Osteocyte (in vitro differentiated cells): Measurements from ENCODE around the gene AMPD3. TPM values are rescaled to one million over a fixed set of nuclear protein-coding genes. Genes with fewer than 3 reads are reported as not detected.
A peak's percentile ranks its signal among the peaks of the same experiment; 100 is the strongest.

Experiments
- DNase-seq: peaks from one replicate; pipeline ENCODE4 v3.0.0; 2021; ENCODE audit warnings: mixed read lengths; ENCODE audit not compliant: unreplicated experiment; ENCODE audit errors: extremely low spot score
- H3K27ac Mint-ChIP-seq: one replicate; pipeline ENCODE4 v1.8.0; 2021; ENCODE audit warnings: mild to moderate bottlenecking, mixed read lengths; ENCODE audit not compliant: unreplicated experiment
- H3K27me3 Mint-ChIP-seq: one replicate; pipeline ENCODE4 v1.8.0; 2021; ENCODE audit warnings: mixed read lengths; ENCODE audit not compliant: unreplicated experiment
- H3K36me3 Mint-ChIP-seq: one replicate; pipeline ENCODE4 v1.8.0; 2021; ENCODE audit warnings: mixed read lengths; ENCODE audit not compliant: unreplicated experiment
- H3K4me1 Mint-ChIP-seq: one replicate; pipeline ENCODE4 v1.8.0; 2021; ENCODE audit warnings: mixed read lengths; ENCODE audit not compliant: unreplicated experiment
- H3K4me3 Mint-ChIP-seq: one replicate; pipeline ENCODE4 v1.8.0; 2021; ENCODE audit warnings: mild to moderate bottlenecking, moderate library complexity, mixed read lengths; ENCODE audit not compliant: unreplicated experiment
- H3K9me3 Mint-ChIP-seq: one replicate; pipeline ENCODE4 v1.8.0; 2021; ENCODE audit warnings: mixed read lengths; ENCODE audit not compliant: unreplicated experiment
- CTCF ChIP-seq: fragments of 200-600 bp; sonication (generic); IDR thresholded peaks from 2 replicates; pipeline ENCODE4 v1.5.0; 2021; ENCODE audit warnings: antibody characterized with exemption, mild to moderate bottlenecking, moderate library complexity
- total RNA-seq: library from RNA; stranded (reverse); gene quantifications from 2 replicates; pipeline ENCODE4 v1.2.1, GENCODE V29; 2021

The AMPD3 gene
- total RNA-seq, 1 donor from 2014 or later: 5.3 TPM

GRCh38 chr11:10441091-10441490, 14.0 kb upstream of the AMPD3 start:
- Mint-ChIP-seq H3K4me1 (peaks cover 39% of the 10 kb centered on the region), H3K9me3 (no peaks in the 10 kb centered on the region), H3K36me3 (no peaks in the 10 kb centered on the region), H3K27me3 (no peaks in the 10 kb centered on the region), H3K4me3 (no peak overlapping the region), H3K27ac (peak overlapping the region; percentile 72)
- no peak for TF ChIP-seq CTCF
- DNase-seq: no peak

GRCh38 chr11:10441652-10442503, 13.2 kb upstream of the AMPD3 start:
- H3K27me3 Mint-ChIP-seq: no peaks in the 10 kb centered on the region
- no peaks in the 10 kb centered on the region for H3K9me3 Mint-ChIP-seq
- no peaks in the 10 kb centered on the region for H3K36me3 Mint-ChIP-seq
- TF ChIP-seq CTCF: no peak
- peaks cover 39% of the 10 kb centered on the region for H3K4me1 Mint-ChIP-seq
- peak overlapping the region; percentile 72 for H3K27ac Mint-ChIP-seq
- no peak overlapping the region for H3K4me3 Mint-ChIP-seq
- no peak for DNase-seq

- no peaks in the 10 kb centered on the region for H3K36me3 Mint-ChIP-seq
- DNase-seq: no peak
- no peaks in the 10 kb centered on the region for H3K27me3 Mint-ChIP-seq
- no peak for TF ChIP-seq CTCF
- no peaks in the 10 kb centered on the region for H3K9me3 Mint-ChIP-seq
- no peak overlapping the region for H3K4me3 Mint-ChIP-seq
- H3K4me1 Mint-ChIP-seq: peaks cover 39% of the 10 kb centered on the region
- H3K27ac Mint-ChIP-seq: no peak overlapping the region
These were observed 11.9 kb upstream of the AMPD3 start for GRCh38 chr11:10443152-10443551.

- Mint-ChIP-seq H3K4me1 (peaks cover 36% of the 10 kb centered on the region), H3K4me3 (no peak overlapping the region), H3K36me3 (no peaks in the 10 kb centered on the region), H3K27me3 (no peaks in the 10 kb centered on the region), H3K9me3 (no peaks in the 10 kb centered on the region), H3K27ac (no peak overlapping the region)
- no peak for DNase-seq
- TF ChIP-seq CTCF: no peak
These were observed 11.3 kb upstream of the AMPD3 start for GRCh38 chr11:10443721-10444235.

GRCh38 chr11:10444725-10445315, 10.2 kb upstream of the AMPD3 start:
- no peak for TF ChIP-seq CTCF
- no peaks in the 10 kb centered on the region for H3K36me3 Mint-ChIP-seq
- H3K4me1 Mint-ChIP-seq: peaks cover 34% of the 10 kb centered on the region
- no peaks in the 10 kb centered on the region for H3K27me3 Mint-ChIP-seq
- H3K9me3 Mint-ChIP-seq: no peaks in the 10 kb centered on the region
- no peak overlapping the region for H3K27ac Mint-ChIP-seq
- no peak for DNase-seq
- H3K4me3 Mint-ChIP-seq: no peak overlapping the region
